DLD1 (cell line): ENCODE results near the gene MCM7.

Experiments used
- in situ Hi-C: cut with HindIII; loops from 2 replicates; pipeline ENCODE4 v1.10.0; 2017; ENCODE audit warnings: low sequenced_read_pairs

MCM7 gene

DNA sequence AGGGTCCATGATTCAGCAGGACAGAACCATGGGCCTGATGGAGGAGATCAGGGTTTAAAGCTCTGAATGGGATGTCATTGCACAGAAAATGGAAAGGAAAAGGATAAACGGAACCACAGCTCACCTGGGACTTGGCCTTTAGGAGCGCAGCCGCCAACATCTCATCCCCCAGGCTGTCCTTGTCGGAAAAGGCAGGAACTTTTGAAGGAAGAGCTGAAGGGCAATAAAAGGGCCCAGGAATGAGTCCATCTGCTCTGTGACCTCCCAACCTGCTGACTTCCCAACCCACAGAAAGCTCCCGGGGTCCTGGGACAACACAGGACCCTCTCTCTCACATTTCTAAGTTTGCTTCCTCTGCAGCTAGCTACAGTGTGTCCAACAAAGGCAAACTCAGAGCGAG is 25.8 kb downstream of the MCM7 start:
- in situ Hi-C loops = no loop called here

GRCh38 chr7:100074841-100075240 is 26.4 kb downstream of the MCM7 start:
- in situ Hi-C loops = no loop called here

DNA sequence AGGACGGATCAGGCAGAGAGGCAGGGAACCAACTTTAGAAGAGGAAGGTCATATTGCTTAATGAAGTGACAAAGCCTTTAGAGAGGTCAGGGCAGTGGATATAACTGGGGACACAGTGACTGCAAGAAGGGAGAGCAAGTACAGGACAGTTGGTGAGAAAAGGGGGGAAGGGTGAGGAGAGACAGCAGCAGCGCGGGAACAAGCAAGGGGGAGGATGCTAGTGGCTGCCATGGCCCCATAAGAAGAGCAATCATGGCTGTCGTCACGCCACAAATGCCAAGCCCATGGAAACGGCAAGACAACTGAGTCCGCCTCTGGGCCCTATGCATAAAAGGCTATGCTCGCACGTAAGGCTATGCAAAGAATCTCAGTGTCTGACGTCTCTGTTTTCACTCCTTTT is 28.7 kb downstream of the MCM7 start:
- in situ Hi-C loops = no loop called here

GRCh38 chr7:100071018-100071723 is 30.0 kb downstream of the MCM7 start:
- in situ Hi-C loops = no loop called here

DNA sequence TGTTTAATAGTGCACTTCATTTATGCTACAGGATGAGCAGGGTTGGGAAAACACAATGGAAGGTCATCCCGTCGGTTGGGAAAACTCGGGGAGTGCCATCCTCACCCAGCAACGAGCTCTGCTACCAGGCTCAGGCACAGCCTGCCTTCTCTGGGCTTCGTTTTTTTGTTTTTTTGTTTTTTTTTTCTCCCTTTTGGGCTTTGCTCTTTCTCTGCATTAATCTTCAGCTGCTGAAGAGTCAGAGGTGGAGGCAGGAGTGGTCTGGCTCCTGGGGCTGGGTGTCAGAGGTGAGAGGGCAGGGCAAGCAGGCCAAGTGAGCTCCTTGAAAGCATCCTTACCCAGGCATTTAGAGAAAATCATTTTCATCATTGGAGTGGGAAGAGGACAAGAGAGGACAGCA is 31.2 kb downstream of the MCM7 start:
- in situ Hi-C loops = no loop called here

GRCh38 chr7:100066953-100067352 is 34.2 kb downstream of the MCM7 start:
- in situ Hi-C loops = no loop called here

DNA sequence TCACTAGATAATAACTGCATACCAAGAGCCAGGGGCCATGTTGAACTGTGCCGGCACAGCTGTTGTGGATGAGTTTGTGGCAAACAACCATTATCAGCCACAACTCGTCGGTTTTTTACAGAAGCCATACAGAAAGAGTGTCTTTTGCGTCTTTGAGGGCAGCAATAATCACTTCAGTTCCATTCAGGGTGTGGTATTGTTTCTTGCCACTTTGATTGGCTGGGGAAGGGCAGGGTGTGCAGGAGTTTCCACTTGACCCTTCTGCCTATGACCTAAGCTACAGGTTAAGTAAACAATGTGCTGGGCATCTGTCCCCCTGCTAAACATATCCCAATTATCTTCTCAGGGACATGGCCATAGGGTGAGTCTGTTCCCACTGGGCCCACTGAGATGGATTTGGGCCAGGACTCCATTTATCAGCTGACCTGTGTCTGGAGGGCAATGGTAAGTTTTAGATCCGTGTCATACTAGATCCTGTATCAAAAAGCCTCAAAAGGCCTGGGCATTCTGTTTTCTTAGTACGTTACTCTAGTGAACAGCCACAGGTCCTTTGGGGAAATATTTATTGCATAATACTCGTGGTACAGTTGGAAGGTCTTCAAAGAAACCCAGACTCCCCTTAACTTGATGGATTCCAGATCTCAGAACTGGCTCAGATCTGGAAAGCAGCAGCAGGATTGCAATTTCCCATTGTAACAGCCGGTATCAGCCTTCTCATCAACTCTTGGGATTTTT is 35.6 kb downstream of the MCM7 start:
- in situ Hi-C loops = no loop called here

GRCh38 chr7:100064162-100064561 is 37.0 kb downstream of the MCM7 start:
- in situ Hi-C loops = no loop called here

- in situ Hi-C loops = no loop called here
Observed at GRCh38 chr7:100063376-100063775, 37.8 kb downstream of the MCM7 start.

- in situ Hi-C loops = no loop called here
Observed at GRCh38 chr7:100061518-100062193, 39.5 kb downstream of the MCM7 start.

DNA sequence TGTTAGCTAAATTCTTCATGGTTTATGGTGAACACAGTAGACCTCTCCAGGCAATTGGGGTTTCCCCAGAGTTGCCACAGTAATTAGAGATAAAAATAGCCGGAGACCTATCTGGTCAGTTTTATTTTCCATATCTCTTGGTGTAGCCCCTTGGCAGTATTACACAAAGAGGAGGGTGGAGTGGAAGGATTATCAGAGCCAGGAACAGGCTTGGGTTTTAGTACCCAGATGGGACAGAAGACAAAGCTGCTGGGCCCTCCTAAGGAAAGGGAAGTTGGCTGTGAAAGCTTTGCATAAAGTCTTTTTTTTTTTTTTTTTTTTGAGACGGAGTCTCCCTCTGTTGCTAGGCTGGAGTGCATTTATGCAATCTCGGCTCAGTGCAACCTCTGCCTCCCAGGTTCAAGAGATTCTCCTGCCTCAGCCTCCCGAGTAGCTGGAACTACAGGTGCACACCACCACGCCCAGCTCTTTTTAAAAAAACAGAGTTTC is 41.9 kb downstream of the MCM7 start:
- in situ Hi-C loops = no loop called here

DNA sequence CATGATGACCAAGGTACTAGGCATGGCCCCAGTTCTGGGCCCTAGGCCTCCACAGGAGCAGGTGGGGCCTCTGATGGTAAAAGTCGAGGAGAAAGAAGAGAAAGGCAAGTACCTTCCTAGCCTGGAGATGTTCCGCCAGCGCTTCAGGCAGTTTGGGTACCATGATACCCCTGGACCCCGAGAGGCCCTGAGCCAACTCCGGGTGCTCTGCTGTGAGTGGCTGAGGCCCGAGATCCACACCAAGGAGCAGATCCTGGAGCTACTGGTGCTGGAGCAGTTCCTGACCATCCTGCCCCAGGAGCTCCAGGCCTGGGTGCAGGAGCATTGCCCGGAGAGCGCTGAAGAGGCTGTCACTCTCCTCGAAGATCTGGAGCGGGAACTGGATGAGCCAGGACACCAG is 44.2 kb downstream of the MCM7 start:
- in situ Hi-C loops = no loop called here

DNA sequence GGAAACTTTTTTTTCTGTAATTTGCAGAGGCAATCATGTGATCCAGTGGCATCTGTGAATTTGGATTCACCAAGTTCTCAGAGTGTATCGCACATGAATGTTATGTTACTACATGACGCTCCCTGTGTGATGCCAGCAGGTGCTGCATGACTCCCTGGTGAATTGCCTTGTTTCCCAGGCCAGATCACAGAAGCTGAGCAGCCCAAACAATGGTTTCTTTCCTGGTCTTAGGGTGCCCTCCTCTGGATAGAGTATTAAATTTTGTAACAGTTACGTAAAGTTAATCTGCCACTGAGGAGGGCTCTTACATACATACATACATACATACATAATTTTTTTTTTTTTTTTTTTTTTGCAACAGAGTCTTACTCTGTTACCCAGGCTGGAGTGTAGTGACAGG is 48.0 kb downstream of the MCM7 start:
- in situ Hi-C loops = no loop called here

- in situ Hi-C loops = no loop called here
Observed at GRCh38 chr7:100051611-100052010, 49.6 kb downstream of the MCM7 start.

- in situ Hi-C loops = no loop called here
Observed at GRCh38 chr7:100049441-100050291, 51.5 kb downstream of the MCM7 start, which contains the start of gene ZSCAN21. ZSCAN21 (plus strand) TSS chr7:100049774; CDS start chr7:100057007, 7,233 bp downstream.

- in situ Hi-C loops = no loop called here
Observed at GRCh38 chr7:100048680-100049079, 52.5 kb downstream of the MCM7 start.

DNA sequence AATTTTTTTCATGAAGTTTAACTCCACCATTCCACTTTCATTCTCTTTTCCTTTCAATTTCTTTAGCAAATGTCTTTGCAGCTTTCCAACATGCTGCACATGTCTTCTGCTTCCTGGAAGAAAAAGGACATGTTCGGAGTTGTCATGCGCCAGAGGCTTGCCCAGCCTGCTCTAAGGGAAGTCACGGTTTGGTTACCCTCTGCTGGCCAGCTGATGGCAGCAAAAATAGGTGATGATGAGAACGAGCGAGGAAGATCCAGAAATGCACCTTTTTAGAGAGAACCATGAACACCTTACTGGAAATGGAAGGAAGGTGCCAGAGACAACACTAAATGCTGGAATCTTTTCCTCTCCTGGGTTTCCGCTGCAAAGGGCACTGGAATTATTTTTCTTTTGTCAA is 56.5 kb downstream of the MCM7 start:
- in situ Hi-C loops = no loop called here
